Muscle layer of duodenum (tissue), 2 donors: ENCODE measurements around the gene RIOX2.
"Not testable (repeated sequence)": the region's sequence is repeated elsewhere in the genome, so short reads cannot be mapped to it uniquely, and the experiment has no call there.

Experiments used
- H3K27ac ChIP-seq: one replicate; pipeline ENCODE4 v1.7.0; 2013; ENCODE audit warnings: mild to moderate bottlenecking, low read length
- H3K27me3 ChIP-seq: one replicate; pipeline ENCODE4 v1.7.0; 2013; ENCODE audit warnings: low read depth, mild to moderate bottlenecking, control low read depth, low read length
- H3K36me3 ChIP-seq, 2 donors: one replicate each; pipeline ENCODE4 v1.7.0; 2013; ENCODE audit warnings: low read length in 2 of 2, control low read depth in 1 of 2, mild to moderate bottlenecking in 1 of 2; ENCODE audit not compliant: insufficient read depth in 2 of 2, control insufficient read depth in 1 of 2
- H3K4me1 ChIP-seq, 2 donors: one replicate each; pipeline ENCODE4 v1.7.0; 2013; ENCODE audit warnings: low read length in 2 of 2, mild to moderate bottlenecking in 2 of 2, control low read depth in 1 of 2, moderate library complexity in 1 of 2; ENCODE audit not compliant: insufficient read depth in 2 of 2, control insufficient read depth in 1 of 2
- H3K4me3 ChIP-seq, 2 donors: one replicate each; pipeline ENCODE4 v1.7.0; 2013; ENCODE audit warnings: low read length in 2 of 2, low read depth in 1 of 2, mild to moderate bottlenecking in 1 of 2
- H3K9me3 ChIP-seq, 2 donors: one replicate each; pipeline ENCODE4 v1.7.0; 2013; ENCODE audit warnings: low read length in 2 of 2, control low read depth in 1 of 2, mild to moderate bottlenecking in 1 of 2; ENCODE audit not compliant: control insufficient read depth in 1 of 2
- donor health status: healthy.

RIOX2 gene

DNA sequence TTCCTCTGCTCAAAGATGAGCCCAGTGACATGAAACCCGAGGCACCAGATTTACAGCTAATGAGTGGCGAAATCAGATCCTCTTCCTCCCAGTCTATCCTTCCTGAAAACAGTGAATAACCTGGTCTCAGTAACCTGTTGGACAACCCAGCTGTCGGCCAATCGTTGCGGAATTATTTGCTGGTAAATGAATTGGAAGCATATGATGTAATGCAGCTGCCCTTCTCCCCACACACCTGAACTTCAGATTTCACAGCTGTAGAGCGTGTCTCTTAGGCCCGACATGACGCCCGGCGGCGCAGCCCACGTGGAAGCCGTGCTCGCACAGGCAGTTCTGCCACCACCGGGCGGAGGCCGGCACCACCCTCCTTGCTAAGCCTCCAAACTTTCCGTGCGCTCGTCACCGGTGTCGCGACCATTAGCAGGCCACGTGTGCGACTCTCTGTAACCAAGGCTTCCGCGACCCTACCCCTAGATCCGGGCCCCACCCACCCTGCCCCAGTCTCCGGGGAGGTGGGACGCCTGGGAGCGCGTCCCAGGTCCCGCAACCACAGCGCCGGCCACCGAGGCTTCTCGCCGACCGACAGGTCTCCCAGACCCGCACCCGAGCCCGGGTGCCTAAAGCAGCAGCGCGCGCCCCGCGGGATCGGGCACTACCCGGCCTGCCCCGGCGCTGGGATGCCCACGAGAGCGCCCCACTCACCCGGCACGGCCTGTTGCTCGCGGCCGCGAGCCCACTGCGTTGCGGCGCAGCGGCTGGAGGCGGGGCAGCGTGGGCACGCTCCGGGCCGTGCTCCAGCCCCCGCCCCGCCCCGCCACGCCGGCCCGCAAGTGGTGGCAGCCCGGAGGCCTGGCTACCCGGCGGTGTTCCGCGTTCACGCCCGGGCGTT is at the start of gene RIOX2:
RIOX2 (minus strand) TSS at position 753 of the 889 bp plus-strand sequence. CDS start 4,838 bp downstream, outside the sequence.
- no peaks in the 10 kb centered on the region for H3K36me3 ChIP-seq
- peak within 1 kb of the TSS; percentile 58 to 63 for H3K4me3 ChIP-seq
- peaks cover 0 to 3% of the 10 kb centered on the region in 2 donors for H3K4me1 ChIP-seq
- H3K9me3 ChIP-seq, result no peaks in the 10 kb centered on the region
- peak within 1 kb of the TSS; percentile 56 for H3K27ac ChIP-seq
- H3K27me3 ChIP-seq, result no peaks in the 10 kb centered on the region

- Histone ChIP-seq H3K9me3 (no peaks in the 10 kb centered on the region), H3K4me1 (peaks cover 0 to 6% of the 10 kb centered on the region in 2 donors), H3K4me3 (no peak overlapping the region), H3K36me3 (no peaks in the 10 kb centered on the region), H3K27ac (no peak overlapping the region), H3K27me3 (no peaks in the 10 kb centered on the region)
Measured at GRCh38 chr3:98020412-98020811, 48.2 kb upstream of the RIOX2 start.

DNA sequence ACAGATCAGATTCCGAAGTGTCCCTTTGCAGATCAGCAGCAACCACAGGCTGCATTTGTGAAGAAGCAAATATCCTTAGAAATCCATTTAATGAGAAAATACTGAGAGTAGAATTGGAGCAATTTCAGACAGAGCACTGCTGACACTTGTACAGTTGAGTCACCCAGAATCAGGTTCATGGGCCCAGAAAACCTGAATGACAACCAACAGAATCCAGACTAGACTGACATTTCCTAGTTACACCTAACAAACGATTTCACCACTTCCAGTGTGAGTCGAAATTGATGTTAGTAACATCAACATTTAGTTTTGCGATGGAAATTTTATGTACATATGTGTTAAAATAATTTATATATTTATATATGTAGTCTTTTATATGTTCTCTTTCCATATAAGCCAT is 46.1 kb upstream of the RIOX2 start:
- no peak overlapping the region for H3K4me3 ChIP-seq

GRCh38 chr3:98014268-98014585 is 42.0 kb upstream of the RIOX2 start:
- no peaks in the 10 kb centered on the region for H3K27me3 ChIP-seq
- no peak overlapping the region for H3K4me3 ChIP-seq
- no peaks in the 10 kb centered on the region for H3K9me3 ChIP-seq
- peaks cover 7 to 16% of the 10 kb centered on the region in 2 donors for H3K4me1 ChIP-seq
- no peaks in the 10 kb centered on the region for H3K36me3 ChIP-seq
- no peak overlapping the region for H3K27ac ChIP-seq

More for the DNA sequence above, 46.1 kb upstream of the RIOX2 start:
- Histone ChIP-seq H3K9me3 (no peaks in the 10 kb centered on the region), H3K27ac (no peak overlapping the region), H3K27me3 (no peaks in the 10 kb centered on the region), H3K4me1 (peaks cover 6 to 15% of the 10 kb centered on the region in 2 donors), H3K36me3 (no peaks in the 10 kb centered on the region)

- Histone ChIP-seq H3K27ac (no peak overlapping the region), H3K4me3 (no peak overlapping the region), H3K4me1 (peaks cover 7 to 16% of the 10 kb centered on the region in 2 donors), H3K36me3 (no peaks in the 10 kb centered on the region), H3K9me3 (no peaks in the 10 kb centered on the region), H3K27me3 (no peaks in the 10 kb centered on the region)
Measured at GRCh38 chr3:98013411-98014267, 41.4 kb upstream of the RIOX2 start.

DNA sequence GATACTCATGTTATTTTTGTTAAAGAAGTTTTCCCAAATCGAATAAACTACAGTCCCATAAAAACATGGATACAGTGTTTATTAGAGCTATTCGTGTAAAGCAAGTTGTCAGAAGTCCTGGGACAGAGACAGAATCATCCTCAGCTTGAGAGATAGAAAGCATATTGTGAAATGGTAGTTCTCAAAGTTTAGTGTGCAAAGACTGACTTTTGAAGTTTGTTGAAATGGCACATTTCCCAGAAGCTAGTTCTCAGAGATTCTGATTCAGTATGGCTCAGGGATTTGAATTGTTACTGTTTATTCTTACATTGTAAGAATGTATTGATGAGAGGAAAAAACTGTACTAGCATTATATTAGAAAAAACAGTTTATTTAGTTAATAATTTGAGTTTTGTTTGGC is 40.7 kb upstream of the RIOX2 start:
- H3K36me3 ChIP-seq, result no peaks in the 10 kb centered on the region
- no peaks in the 10 kb centered on the region for H3K9me3 ChIP-seq
- no peaks in the 10 kb centered on the region for H3K27me3 ChIP-seq
- H3K4me3 ChIP-seq, result no peak overlapping the region
- no peak overlapping the region for H3K27ac ChIP-seq
- peaks cover 7 to 16% of the 10 kb centered on the region in 2 donors for H3K4me1 ChIP-seq

GRCh38 chr3:98010883-98011449 is 38.7 kb upstream of the RIOX2 start:
- peaks cover 7 to 16% of the 10 kb centered on the region in 2 donors for H3K4me1 ChIP-seq
- not testable (repeated sequence) for H3K27ac ChIP-seq, H3K36me3 ChIP-seq

GRCh38 chr3:98010194-98010882 is 38.1 kb upstream of the RIOX2 start:
- Histone ChIP-seq H3K36me3 (no peaks in the 10 kb centered on the region), H3K9me3 (no peaks in the 10 kb centered on the region), H3K27ac (no peak overlapping the region), H3K4me1 (peaks cover 7 to 16% of the 10 kb centered on the region in 2 donors), H3K4me3 (no peak overlapping the region), H3K27me3 (no peaks in the 10 kb centered on the region)

More at GRCh38 chr3:98010883-98011449, 38.7 kb upstream of the RIOX2 start:
- H3K4me3 ChIP-seq, H3K9me3 ChIP-seq, H3K27me3 ChIP-seq: not testable (repeated sequence)

GRCh38 chr3:98008855-98009254 is 36.6 kb upstream of the RIOX2 start:
- Histone ChIP-seq H3K27ac (no peak overlapping the region), H3K9me3 (no peaks in the 10 kb centered on the region), H3K27me3 (no peaks in the 10 kb centered on the region), H3K4me1 (peaks cover 6 to 12% of the 10 kb centered on the region in 2 donors), H3K36me3 (no peaks in the 10 kb centered on the region), H3K4me3 (no peak overlapping the region)

- Histone ChIP-seq H3K27ac (no peak overlapping the region), H3K27me3 (no peaks in the 10 kb centered on the region), H3K36me3 (no peaks in the 10 kb centered on the region), H3K4me3 (no peak overlapping the region), H3K4me1 (no peaks in the 10 kb centered on the region), H3K9me3 (no peaks in the 10 kb centered on the region)
Measured at GRCh38 chr3:98005438-98005837, 33.2 kb upstream of the RIOX2 start.

DNA sequence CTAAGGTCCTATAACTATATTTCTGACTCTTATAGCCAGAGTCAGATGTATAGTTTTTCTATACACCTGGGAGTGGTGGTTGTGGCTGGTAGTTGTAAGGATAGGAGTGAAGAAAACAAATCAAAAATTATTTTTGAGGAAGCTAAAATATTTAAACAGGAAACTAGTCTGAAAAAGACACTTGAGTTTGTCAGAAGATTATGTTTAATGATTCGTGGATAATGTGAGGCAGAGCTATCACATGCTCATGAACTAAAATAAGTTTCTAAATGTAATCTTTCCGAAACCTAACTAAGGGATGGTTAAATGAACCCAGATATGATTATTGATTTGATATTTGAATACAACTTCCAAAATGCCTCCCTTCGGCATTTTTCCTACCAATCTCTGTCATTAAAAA is 32.5 kb upstream of the RIOX2 start:
- H3K27me3 ChIP-seq, result no peaks in the 10 kb centered on the region
- no peaks in the 10 kb centered on the region for H3K36me3 ChIP-seq
- no peaks in the 10 kb centered on the region for H3K4me1 ChIP-seq
- H3K4me3 ChIP-seq, result no peak overlapping the region
- no peak overlapping the region for H3K27ac ChIP-seq
- H3K9me3 ChIP-seq, result no peaks in the 10 kb centered on the region
